ENCODE measurements around the gene TBC1D25. TPM values are rescaled to one million over a fixed set of nuclear protein-coding genes. Genes with fewer than 3 reads are reported as not detected.
A peak's percentile ranks its signal among the peaks of the same experiment; 100 is the strongest.

The TBC1D25 gene
- total RNA-seq, 2 donors from 2014 or later: 11.4 to 13.6 TPM

DNA sequence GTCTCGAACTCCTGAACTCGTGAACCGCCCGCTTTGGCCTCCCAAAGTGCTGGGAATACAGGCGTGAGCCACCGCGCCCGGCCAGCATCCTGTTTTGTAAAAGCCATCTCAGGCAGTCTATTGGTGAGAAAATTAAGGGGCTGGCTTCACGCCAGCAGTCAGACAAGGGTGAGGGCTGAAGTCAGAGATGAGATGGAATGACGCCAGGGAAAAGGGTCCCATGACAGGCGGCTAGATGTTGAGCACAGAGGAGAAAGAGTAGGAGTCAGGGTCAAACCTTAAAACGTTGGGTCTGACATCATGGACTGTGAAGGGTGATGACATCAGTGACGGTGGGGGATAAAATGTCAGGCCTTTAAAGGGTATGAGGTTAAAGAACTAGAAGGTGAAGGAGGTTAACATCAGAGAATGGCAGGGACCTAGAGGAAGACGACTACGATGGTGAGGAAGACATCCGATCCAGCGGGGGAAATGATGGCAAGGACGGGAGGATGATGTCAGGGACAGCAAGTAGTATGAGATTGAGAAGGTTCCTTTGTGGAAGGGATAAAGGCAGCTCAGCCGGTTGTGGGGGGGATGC is 34.3 kb downstream of the TBC1D25 start:
- TF ChIP-seq, protein P1, sequence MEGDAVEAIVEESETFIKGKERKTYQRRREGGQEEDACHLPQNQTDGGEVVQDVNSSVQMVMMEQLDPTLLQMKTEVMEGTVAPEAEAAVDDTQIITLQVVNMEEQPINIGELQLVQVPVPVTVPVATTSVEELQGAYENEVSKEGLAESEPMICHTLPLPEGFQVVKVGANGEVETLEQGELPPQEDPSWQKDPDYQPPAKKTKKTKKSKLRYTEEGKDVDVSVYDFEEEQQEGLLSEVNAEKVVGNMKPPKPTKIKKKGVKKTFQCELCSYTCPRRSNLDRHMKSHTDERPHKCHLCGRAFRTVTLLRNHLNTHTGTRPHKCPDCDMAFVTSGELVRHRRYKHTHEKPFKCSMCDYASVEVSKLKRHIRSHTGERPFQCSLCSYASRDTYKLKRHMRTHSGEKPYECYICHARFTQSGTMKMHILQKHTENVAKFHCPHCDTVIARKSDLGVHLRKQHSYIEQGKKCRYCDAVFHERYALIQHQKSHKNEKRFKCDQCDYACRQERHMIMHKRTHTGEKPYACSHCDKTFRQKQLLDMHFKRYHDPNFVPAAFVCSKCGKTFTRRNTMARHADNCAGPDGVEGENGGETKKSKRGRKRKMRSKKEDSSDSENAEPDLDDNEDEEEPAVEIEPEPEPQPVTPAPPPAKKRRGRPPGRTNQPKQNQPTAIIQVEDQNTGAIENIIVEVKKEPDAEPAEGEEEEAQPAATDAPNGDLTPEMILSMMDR (IDR thresholded peaks at IDR 0.05): no peak
- Histone ChIP-seq H3K27me3 (replicated peaks; ENCODE audit: insufficient read depth) (no peaks in the 10 kb centered on the region), H3K4me3 (peak overlapping the region; percentile 89), H3K9me3 (no peaks in the 10 kb centered on the region), H3K36me3 (peaks cover 24% of the 10 kb centered on the region), H3K27ac (peak overlapping the region; percentile 99), H3K4me1 (ENCODE audit: control insufficient read depth in 1 of 2, low read depth in 2 of 2) (peaks cover 14 to 19% of the 10 kb centered on the region in 2 donors)
- DNase-seq (ENCODE audit: low spot score) (no peak), ATAC-seq (ENCODE audit: insufficient number of reproducible peaks, low FRiP score, low read depth) (peak; percentile 71)

- H3K9me3 ChIP-seq: no peaks in the 10 kb centered on the region
- peak within 1 kb of the TSS; percentile 99 for H3K27ac ChIP-seq
- peaks cover 14 to 21% of the 10 kb centered on the region in 2 donors for H3K4me1 ChIP-seq (ENCODE audit: control insufficient read depth in 1 of 2, low read depth in 2 of 2)
- no peaks in the 10 kb centered on the region for H3K27me3 ChIP-seq (replicated peaks; ENCODE audit: insufficient read depth)
- ATAC-seq (ENCODE audit: insufficient number of reproducible peaks, low FRiP score, low read depth): peak; percentile 95
- TF ChIP-seq, protein P1 (IDR thresholded peaks at IDR 0.05): peak; percentile 37
- DNase-seq (ENCODE audit: low spot score): peak; percentile 78
- peaks cover 26% of the 10 kb centered on the region for H3K36me3 ChIP-seq
- peak within 1 kb of the TSS; percentile 89 for H3K4me3 ChIP-seq
Measured at GRCh38 chrX:48574270-48575266, 35.1 kb downstream of the TBC1D25 start, which contains the start of gene RBM3. RBM3 (plus strand) TSS chrX:48574484; CDS start chrX:48575181, 697 bp downstream.

- Histone ChIP-seq H3K36me3 (peaks cover 26% of the 10 kb centered on the region), H3K4me3 (peak overlapping the region; percentile 89), H3K27ac (peak overlapping the region; percentile 99), H3K27me3 (replicated peaks; ENCODE audit: insufficient read depth) (no peaks in the 10 kb centered on the region), H3K4me1 (ENCODE audit: control insufficient read depth in 1 of 2, low read depth in 2 of 2) (peaks cover 14 to 21% of the 10 kb centered on the region in 2 donors), H3K9me3 (no peaks in the 10 kb centered on the region)
- TF ChIP-seq, protein P1 (IDR thresholded peaks at IDR 0.05): no peak
- DNase-seq (ENCODE audit: low spot score): no peak
- no peak for ATAC-seq (ENCODE audit: insufficient number of reproducible peaks, low FRiP score, low read depth)
Measured at GRCh38 chrX:48575642-48576041, 36.1 kb downstream of the TBC1D25 start.

GRCh38 chrX:48576108-48576507 is 36.6 kb downstream of the TBC1D25 start:
- Histone ChIP-seq H3K4me1 (ENCODE audit: control insufficient read depth in 1 of 2, low read depth in 2 of 2) (peaks cover 14 to 21% of the 10 kb centered on the region in 2 donors), H3K27me3 (replicated peaks; ENCODE audit: insufficient read depth) (no peaks in the 10 kb centered on the region), H3K27ac (peak overlapping the region; percentile 99), H3K36me3 (peaks cover 26% of the 10 kb centered on the region), H3K9me3 (no peaks in the 10 kb centered on the region), H3K4me3 (peak overlapping the region; percentile 89)
- no peak for DNase-seq (ENCODE audit: low spot score)
- TF ChIP-seq, protein P1 (IDR thresholded peaks at IDR 0.05): no peak
- no peak for ATAC-seq (ENCODE audit: insufficient number of reproducible peaks, low FRiP score, low read depth)

GRCh38 chrX:48578661-48579128 is 39.2 kb downstream of the TBC1D25 start:
- Histone ChIP-seq H3K4me1 (ENCODE audit: control insufficient read depth in 1 of 2, low read depth in 2 of 2) (peaks cover 14 to 21% of the 10 kb centered on the region in 2 donors), H3K36me3 (peaks cover 26% of the 10 kb centered on the region), H3K27me3 (replicated peaks; ENCODE audit: insufficient read depth) (no peaks in the 10 kb centered on the region), H3K9me3 (no peaks in the 10 kb centered on the region), H3K4me3 (no peak overlapping the region), H3K27ac (no peak overlapping the region)
- TF ChIP-seq, protein P1 (IDR thresholded peaks at IDR 0.05): no peak
- DNase-seq (ENCODE audit: low spot score): no peak
- ATAC-seq (ENCODE audit: insufficient number of reproducible peaks, low FRiP score, low read depth): no peak

Measured in thoracic aorta (tissue), 2 donors.